SU-DHL-6 (cell line): ENCODE results near the gene HOXC11.
A peak's percentile ranks its signal among the peaks of the same experiment; 100 is the strongest.

Experiments
- H2AFZ ChIP-seq: fragments of 200-600 bp; sonication (generic); 2 replicates; pipeline ENCODE4 v1.6.1; 2014; ENCODE audit warnings: low read depth, mild to moderate bottlenecking, moderate library complexity, mixed read lengths, antibody characterized with exemption, low read length; ENCODE audit not compliant: severe bottlenecking
- H3F3A ChIP-seq: fragments of 200-600 bp; shearing (Covaris generic); 2 replicates; pipeline ENCODE4 v1.6.0; 2016; ENCODE audit warnings: antibody characterized with exemption, mild to moderate bottlenecking; ENCODE audit not compliant: insufficient read depth
- H3K27ac ChIP-seq: fragments of 200-600 bp; sonication (generic); 2 replicates; pipeline ENCODE4 v1.5.1; 2016; ENCODE audit warnings: low read depth, mild to moderate bottlenecking, low read length, moderate library complexity, mixed read lengths
- H3K27me3 ChIP-seq: fragments of 200-600 bp; sonication (generic), shearing (Covaris generic); 2 replicates; pipeline ENCODE4 v1.6.0; 2014; ENCODE audit warnings: mild to moderate bottlenecking, low read length
- H3K36me3 ChIP-seq: fragments of 200-600 bp; sonication (generic); 2 replicates; pipeline ENCODE4 v1.6.1; 2014; ENCODE audit warnings: mild to moderate bottlenecking, low read length, mixed read lengths
- H3K4me2 ChIP-seq: fragments of 300-600, 200-600 bp; shearing (Covaris generic), sonication (generic); 2 replicates; pipeline ENCODE4 v1.6.0; 2014; ENCODE audit warnings: low read length, low read depth, mild to moderate bottlenecking; ENCODE audit not compliant: poor library complexity, severe bottlenecking
- H3K4me3 ChIP-seq: fragments of 200-600 bp; sonication (generic); 2 replicates; pipeline ENCODE4 v1.5.1; 2014; ENCODE audit warnings: antibody characterized with exemption, low read length, mild to moderate bottlenecking, mixed read lengths; ENCODE audit not compliant: insufficient read depth, poor library complexity, severe bottlenecking
- H3K79me2 ChIP-seq: fragments of 200-600 bp; sonication (generic); 2 replicates; pipeline ENCODE4 v1.6.1; 2014; ENCODE audit warnings: mild to moderate bottlenecking, low read length, moderate library complexity; ENCODE audit not compliant: insufficient read depth
- H3K9ac ChIP-seq: fragments of 200-600 bp; sonication (generic); 2 replicates; pipeline ENCODE4 v1.7.0; 2014; ENCODE audit warnings: mild to moderate bottlenecking, low read length
- H3K9me2 ChIP-seq: fragments of 200-600 bp; sonication (generic); replicated peaks from 2 replicates; pipeline ENCODE4 v1.6.1; 2014; ENCODE audit warnings: low read length; ENCODE audit not compliant: insufficient read depth
- H3K9me3 ChIP-seq: fragments of 200-600 bp; sonication (generic); 2 replicates; pipeline ENCODE4 v1.6.1; 2014; ENCODE audit warnings: low read length, mixed read lengths; ENCODE audit not compliant: insufficient read depth
- H4K20me1 ChIP-seq: fragments of 200-600 bp; sonication (generic); 2 replicates; pipeline ENCODE4 v1.6.1; 2014; ENCODE audit warnings: low read depth, mild to moderate bottlenecking, antibody characterized with exemption, low read length, moderate library complexity, mixed read lengths
- EZH2phosphoT487 ChIP-seq: fragments of 200-600 bp; sonication (generic), shearing (Covaris generic); conservative IDR thresholded peaks from 2 replicates; pipeline ENCODE4 v1.6.1; 2018; ENCODE audit warnings: mild to moderate bottlenecking, antibody characterized with exemption, low read length, moderate library complexity, mixed read lengths
- TF ChIP-seq, protein P1 (sequence below): fragments of 200-600 bp; sonication (generic); IDR thresholded peaks from one replicate; pipeline ENCODE4 v1.5.1; 2017; ENCODE audit warnings: antibody characterized with exemption, mild to moderate bottlenecking, low read length, moderate library complexity; ENCODE audit not compliant: insufficient read depth, poor library complexity, severe bottlenecking

The HOXC11 gene

DNA sequence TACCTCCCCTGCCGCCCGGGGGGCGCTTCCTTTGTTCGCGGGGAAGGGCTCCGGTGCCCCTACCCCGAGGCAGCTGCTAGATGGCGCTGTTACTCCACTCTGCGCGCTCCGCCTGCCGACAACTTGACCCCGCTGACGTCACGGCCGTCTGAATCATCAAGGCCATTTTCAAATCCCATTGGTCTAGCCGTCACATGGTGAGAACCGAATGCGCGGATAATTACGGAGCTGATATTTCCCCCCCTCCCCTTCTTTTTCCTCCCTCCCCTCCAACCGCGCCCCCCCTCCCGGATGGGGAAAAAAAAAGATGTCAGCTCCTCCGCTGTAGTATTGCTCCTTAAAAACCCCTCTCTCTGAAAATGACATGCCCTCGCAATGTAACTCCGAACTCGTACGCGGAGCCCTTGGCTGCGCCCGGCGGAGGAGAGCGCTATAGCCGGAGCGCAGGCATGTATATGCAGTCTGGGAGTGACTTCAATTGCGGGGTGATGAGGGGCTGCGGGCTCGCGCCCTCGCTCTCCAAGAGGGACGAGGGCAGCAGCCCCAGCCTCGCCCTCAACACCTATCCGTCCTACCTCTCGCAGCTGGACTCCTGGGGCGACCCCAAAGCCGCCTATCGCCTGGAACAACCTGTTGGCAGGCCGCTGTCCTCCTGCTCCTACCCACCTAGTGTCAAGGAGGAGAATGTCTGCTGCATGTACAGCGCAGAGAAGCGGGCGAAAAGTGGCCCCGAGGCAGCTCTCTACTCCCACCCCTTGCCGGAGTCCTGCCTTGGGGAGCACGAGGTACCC lies 12.2 kb downstream of the HOXC11 start, which contains the start of gene HOXC10:
TSS of gene HOXC10 (plus strand) at position 246 of the 791 bp plus-strand sequence. CDS start at position 360, 114 bp downstream.
- H3K27ac ChIP-seq, result no peak within 1 kb of the TSS
- peak within 1 kb of the TSS; percentile 51 for H2AFZ ChIP-seq
- H3K79me2 ChIP-seq, result no peaks in the 10 kb centered on the region
- no peaks in the 10 kb centered on the region for H3K9me3 ChIP-seq
- H3K4me2 ChIP-seq, result peak within 1 kb of the TSS; percentile 37
- no peaks in the 10 kb centered on the region for H3K36me3 ChIP-seq
- TF ChIP-seq EZH2phosphoT487, result no peak
- TF ChIP-seq, protein P1, sequence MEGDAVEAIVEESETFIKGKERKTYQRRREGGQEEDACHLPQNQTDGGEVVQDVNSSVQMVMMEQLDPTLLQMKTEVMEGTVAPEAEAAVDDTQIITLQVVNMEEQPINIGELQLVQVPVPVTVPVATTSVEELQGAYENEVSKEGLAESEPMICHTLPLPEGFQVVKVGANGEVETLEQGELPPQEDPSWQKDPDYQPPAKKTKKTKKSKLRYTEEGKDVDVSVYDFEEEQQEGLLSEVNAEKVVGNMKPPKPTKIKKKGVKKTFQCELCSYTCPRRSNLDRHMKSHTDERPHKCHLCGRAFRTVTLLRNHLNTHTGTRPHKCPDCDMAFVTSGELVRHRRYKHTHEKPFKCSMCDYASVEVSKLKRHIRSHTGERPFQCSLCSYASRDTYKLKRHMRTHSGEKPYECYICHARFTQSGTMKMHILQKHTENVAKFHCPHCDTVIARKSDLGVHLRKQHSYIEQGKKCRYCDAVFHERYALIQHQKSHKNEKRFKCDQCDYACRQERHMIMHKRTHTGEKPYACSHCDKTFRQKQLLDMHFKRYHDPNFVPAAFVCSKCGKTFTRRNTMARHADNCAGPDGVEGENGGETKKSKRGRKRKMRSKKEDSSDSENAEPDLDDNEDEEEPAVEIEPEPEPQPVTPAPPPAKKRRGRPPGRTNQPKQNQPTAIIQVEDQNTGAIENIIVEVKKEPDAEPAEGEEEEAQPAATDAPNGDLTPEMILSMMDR, result peak; percentile 36
- H4K20me1 ChIP-seq, result no peaks in the 10 kb centered on the region
- no peaks in the 10 kb centered on the region for H3K27me3 ChIP-seq
- no peaks in the 10 kb centered on the region for H3K9me2 ChIP-seq
- no peak within 1 kb of the TSS for H3K9ac ChIP-seq
- no peak within 1 kb of the TSS for H3K4me3 ChIP-seq
- no peaks in the 10 kb centered on the region for H3F3A ChIP-seq

DNA sequence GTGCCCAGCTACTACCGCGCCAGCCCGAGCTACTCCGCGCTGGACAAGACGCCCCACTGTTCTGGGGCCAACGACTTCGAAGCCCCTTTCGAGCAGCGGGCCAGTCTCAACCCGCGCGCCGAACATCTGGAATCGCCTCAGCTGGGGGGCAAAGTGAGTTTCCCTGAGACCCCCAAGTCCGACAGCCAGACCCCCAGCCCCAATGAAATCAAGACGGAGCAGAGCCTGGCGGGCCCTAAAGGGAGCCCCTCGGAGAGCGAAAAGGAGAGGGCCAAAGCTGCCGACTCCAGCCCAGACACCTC lies 12.7 kb downstream of the HOXC11 start:
- Histone ChIP-seq H3K4me2 (no peak overlapping the region), H3K4me3 (no peak overlapping the region), H4K20me1 (no peaks in the 10 kb centered on the region), H3K79me2 (no peaks in the 10 kb centered on the region), H3F3A (no peaks in the 10 kb centered on the region), H2AFZ (no peak overlapping the region), H3K9ac (no peak overlapping the region), H3K9me3 (no peaks in the 10 kb centered on the region), H3K9me2 (no peaks in the 10 kb centered on the region), H3K36me3 (no peaks in the 10 kb centered on the region), H3K27me3 (no peaks in the 10 kb centered on the region), H3K27ac (no peak overlapping the region)
- TF ChIP-seq EZH2phosphoT487, result no peak
- TF ChIP-seq, protein P1, result no peak

DNA sequence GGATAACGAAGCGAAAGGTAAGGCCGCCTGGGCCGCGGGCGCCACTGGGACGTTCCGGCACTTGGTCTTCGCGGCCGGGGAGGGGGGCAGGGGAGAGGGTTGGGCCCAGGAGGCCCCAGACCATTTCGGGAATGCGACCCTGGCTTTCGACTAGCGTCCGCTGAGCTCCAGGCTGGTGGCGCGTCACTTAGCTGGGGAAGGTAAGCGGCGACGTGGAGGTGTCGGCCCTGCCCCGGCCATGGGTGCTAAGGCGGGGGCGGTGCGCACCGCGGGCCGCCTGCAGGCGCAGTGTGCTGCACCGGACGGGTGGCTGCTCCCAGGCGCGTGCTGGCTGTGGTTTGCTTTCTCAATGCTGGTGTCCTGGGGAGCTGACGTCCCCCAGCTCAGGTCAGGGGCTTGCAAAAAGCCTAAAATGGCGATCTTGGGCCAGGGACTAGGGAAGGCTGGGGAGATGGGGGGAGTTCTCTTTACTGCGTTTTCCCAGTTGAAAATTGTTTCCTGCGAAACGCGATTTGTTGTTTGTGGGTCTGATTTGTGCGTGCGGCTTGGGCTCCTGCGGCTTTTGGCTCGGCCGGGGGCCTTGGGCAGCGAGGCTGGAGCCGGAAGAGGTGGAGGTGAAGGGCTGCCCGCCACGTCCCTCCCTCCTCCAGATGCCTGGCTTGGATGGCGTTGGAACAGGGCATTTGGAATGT lies 13.2 kb downstream of the HOXC11 start:
- H3K27ac ChIP-seq, result no peak overlapping the region
- no peak for TF ChIP-seq EZH2phosphoT487
- TF ChIP-seq, protein P1, result no peak
- no peak overlapping the region for H3K4me3 ChIP-seq
- no peak overlapping the region for H3K9ac ChIP-seq
- no peaks in the 10 kb centered on the region for H4K20me1 ChIP-seq
- H3K4me2 ChIP-seq, result no peak overlapping the region
- H3K27me3 ChIP-seq, result no peaks in the 10 kb centered on the region
- no peaks in the 10 kb centered on the region for H3K9me2 ChIP-seq
- no peak overlapping the region for H2AFZ ChIP-seq
- H3K79me2 ChIP-seq, result no peaks in the 10 kb centered on the region
- no peaks in the 10 kb centered on the region for H3K36me3 ChIP-seq
- H3F3A ChIP-seq, result no peaks in the 10 kb centered on the region
- no peaks in the 10 kb centered on the region for H3K9me3 ChIP-seq
